ENCODE measurements around the gene C4orf50. TPM values are rescaled to one million over a fixed set of nuclear protein-coding genes. Genes with fewer than 3 reads are reported as not detected.

Gene C4orf50
- total RNA-seq, 1 donor from 2014 or later, result 0.12 TPM

GRCh38 chr4:5905714-5906113 lies 112.5 kb downstream of the C4orf50 start:
- H3K36me3 ChIP-seq, result no peaks in the 10 kb centered on the region
- H3K27ac ChIP-seq, result no peak overlapping the region
- ATAC-seq (no peak), DNase-seq (no peak)
- no peak for TF ChIP-seq CTCF (IDR thresholded peaks at IDR 0.05)
- no peaks in the 10 kb centered on the region for H3K9me3 ChIP-seq
- H3K4me3 ChIP-seq, result no peak overlapping the region
- H3K27me3 ChIP-seq, result peaks cover 24% of the 10 kb centered on the region
- intact Hi-C loops (cut with DNase I), result no loop called here
- no peaks in the 10 kb centered on the region for H3K4me1 ChIP-seq

GRCh38 chr4:5900844-5901243 lies 117.4 kb downstream of the C4orf50 start:
- Histone ChIP-seq H3K27me3 (peaks cover 24% of the 10 kb centered on the region), H3K4me1 (no peaks in the 10 kb centered on the region), H3K36me3 (no peaks in the 10 kb centered on the region), H3K9me3 (no peaks in the 10 kb centered on the region), H3K4me3 (no peak overlapping the region), H3K27ac (no peak overlapping the region)
- intact Hi-C loops (cut with DNase I), result no loop called here
- DNase-seq (no peak), ATAC-seq (no peak)
- TF ChIP-seq CTCF (IDR thresholded peaks at IDR 0.05), result no peak

GRCh38 chr4:5899881-5900280 lies 118.3 kb downstream of the C4orf50 start:
- Histone ChIP-seq H3K9me3 (no peaks in the 10 kb centered on the region), H3K36me3 (no peaks in the 10 kb centered on the region), H3K27me3 (peaks cover 17% of the 10 kb centered on the region), H3K4me1 (no peaks in the 10 kb centered on the region), H3K27ac (no peak overlapping the region), H3K4me3 (no peak overlapping the region)
- intact Hi-C loops (cut with DNase I), result no loop called here
- no peak for DNase-seq
- no peak for ATAC-seq
- no peak for TF ChIP-seq CTCF (IDR thresholded peaks at IDR 0.05)

- intact Hi-C loops (cut with DNase I), result no loop called here
Observed at GRCh38 chr4:5899396-5899795, 118.8 kb downstream of the C4orf50 start.

GRCh38 chr4:5897674-5898073 lies 120.6 kb downstream of the C4orf50 start:
- Histone ChIP-seq H3K36me3 (no peaks in the 10 kb centered on the region), H3K4me1 (no peaks in the 10 kb centered on the region), H3K27me3 (peaks cover 25% of the 10 kb centered on the region), H3K9me3 (no peaks in the 10 kb centered on the region), H3K27ac (no peak overlapping the region), H3K4me3 (no peak overlapping the region)
- intact Hi-C loops (cut with DNase I), result no loop called here
- no peak for TF ChIP-seq CTCF (IDR thresholded peaks at IDR 0.05)
- ATAC-seq, result no peak
- no peak for DNase-seq

More at GRCh38 chr4:5899396-5899795, 118.8 kb downstream of the C4orf50 start:
- no peaks in the 10 kb centered on the region for H3K4me1 ChIP-seq
- no peak overlapping the region for H3K27ac ChIP-seq
- TF ChIP-seq CTCF (IDR thresholded peaks at IDR 0.05), result no peak
- ATAC-seq (no peak), DNase-seq (no peak)
- no peaks in the 10 kb centered on the region for H3K36me3 ChIP-seq
- H3K27me3 ChIP-seq, result peaks cover 17% of the 10 kb centered on the region
- H3K9me3 ChIP-seq, result no peaks in the 10 kb centered on the region
- no peak overlapping the region for H3K4me3 ChIP-seq

- no peak for TF ChIP-seq CTCF (IDR thresholded peaks at IDR 0.05)
- Histone ChIP-seq H3K4me1 (peaks cover 5% of the 10 kb centered on the region), H3K27ac (no peak overlapping the region), H3K4me3 (no peak overlapping the region), H3K36me3 (no peaks in the 10 kb centered on the region), H3K9me3 (no peaks in the 10 kb centered on the region), H3K27me3 (peaks cover 37% of the 10 kb centered on the region)
- DNase-seq, result no peak
- no peak for ATAC-seq
- intact Hi-C loops (cut with DNase I), result no loop called here
Observed at GRCh38 chr4:5895287-5895686, 122.9 kb downstream of the C4orf50 start.

All from upper lobe of right lung (tissue), 1 donor.